NCI-H69 (cell line): Measurements from ENCODE around the gene ATP8B2.
"Not testable (repeated sequence)": the region's sequence is repeated elsewhere in the genome, so short reads cannot be mapped to it uniquely, and the experiment has no call there.

ENCODE experiments used
- DNase-seq: peaks from one replicate; lab custom pipeline; 2025; lab: John Stamatoyannopoulos, UW

ATP8B2 gene

DNA sequence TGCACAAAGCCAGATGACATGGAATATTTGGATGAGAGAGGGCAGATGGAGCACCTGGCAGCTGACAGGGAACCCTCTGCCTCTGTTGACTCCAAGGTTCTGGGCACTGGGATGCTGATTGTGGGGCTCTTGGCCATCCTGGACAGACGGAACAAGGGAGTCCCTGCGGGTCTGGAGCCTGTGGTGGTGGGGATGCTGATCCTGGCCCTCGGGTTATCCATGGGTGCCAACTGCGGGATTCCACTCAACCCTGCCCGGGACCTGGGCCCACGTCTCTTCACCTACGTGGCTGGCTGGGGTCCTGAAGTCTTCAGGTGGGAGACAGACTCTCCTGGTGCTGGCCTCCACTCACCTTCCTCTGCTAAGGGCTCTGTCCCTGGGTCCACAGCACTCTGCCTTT lies 1.8 kb upstream of the ATP8B2 start:
- no peak for DNase-seq

DNA sequence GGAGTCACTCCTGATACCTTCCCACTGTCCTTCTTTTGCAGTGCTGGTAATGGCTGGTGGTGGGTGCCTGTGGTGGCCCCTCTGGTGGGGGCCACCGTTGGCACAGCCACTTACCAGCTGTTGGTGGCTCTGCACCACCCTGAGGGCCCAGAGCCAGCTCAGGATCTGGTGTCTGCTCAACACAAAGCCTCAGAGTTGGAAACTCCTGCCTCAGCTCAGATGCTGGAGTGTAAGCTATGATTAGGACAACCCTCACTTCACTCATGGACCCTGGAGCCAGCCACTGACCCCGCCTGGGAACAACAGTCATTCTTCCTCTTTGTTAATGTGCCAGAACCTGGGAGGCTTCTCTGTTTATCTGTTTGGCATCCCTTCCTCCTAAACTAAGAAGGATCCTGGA lies 1.1 kb upstream of the ATP8B2 start:
- DNase-seq, result no peak

- DNase-seq, result peak; percentile 71
These were observed 539 bp downstream of the ATP8B2 start for GRCh38 chr1:154325583-154326545.

DNA sequence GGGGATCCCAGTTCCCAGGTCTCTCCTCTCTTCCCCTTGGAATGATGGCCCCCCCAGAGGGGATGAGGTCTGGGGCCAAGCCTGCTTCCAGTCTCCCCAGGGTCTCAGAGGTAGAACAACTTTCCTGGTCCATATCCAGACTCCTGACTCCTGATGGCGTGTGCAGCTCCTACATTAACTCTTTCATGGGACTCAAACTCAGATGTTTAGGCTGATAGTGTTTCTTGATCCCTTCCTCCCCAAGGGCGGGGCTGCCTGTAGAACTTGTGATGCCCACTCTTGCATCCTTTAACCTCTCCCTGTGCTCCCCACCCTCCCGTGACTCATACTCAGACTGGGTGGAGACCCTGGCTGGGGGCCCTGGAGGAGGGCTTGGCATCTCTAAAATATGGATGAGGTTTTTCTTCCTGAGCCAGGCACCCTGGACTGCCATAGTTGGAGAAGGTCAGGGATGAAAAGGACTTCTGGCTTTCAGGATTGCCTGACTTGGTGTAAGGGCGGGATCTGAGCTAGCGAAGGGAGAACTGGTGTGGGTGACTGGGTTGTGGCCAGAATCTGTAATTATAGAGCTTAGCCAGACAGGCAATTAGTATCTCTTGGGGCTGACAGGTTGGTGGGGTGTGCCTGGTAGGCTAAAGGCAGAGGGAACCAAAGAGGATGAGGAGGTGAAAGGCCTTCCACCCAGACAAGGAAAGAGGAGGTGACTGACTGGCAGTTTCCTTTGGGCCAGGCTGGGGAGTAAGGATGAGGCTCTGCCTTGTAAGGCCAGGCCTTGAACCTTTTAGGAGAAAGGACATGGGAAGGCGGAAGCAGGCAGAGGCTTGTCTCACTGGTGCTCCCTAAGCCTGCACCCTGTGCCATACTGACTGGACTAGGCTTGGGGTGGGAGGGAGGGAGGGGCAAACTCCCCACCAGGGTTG lies 1.5 kb downstream of the ATP8B2 start:
- DNase-seq, result peak; percentile 84

GRCh38 chr1:154327466-154328317 lies 2.4 kb downstream of the ATP8B2 start:
- DNase-seq, result peak; percentile 82

DNA sequence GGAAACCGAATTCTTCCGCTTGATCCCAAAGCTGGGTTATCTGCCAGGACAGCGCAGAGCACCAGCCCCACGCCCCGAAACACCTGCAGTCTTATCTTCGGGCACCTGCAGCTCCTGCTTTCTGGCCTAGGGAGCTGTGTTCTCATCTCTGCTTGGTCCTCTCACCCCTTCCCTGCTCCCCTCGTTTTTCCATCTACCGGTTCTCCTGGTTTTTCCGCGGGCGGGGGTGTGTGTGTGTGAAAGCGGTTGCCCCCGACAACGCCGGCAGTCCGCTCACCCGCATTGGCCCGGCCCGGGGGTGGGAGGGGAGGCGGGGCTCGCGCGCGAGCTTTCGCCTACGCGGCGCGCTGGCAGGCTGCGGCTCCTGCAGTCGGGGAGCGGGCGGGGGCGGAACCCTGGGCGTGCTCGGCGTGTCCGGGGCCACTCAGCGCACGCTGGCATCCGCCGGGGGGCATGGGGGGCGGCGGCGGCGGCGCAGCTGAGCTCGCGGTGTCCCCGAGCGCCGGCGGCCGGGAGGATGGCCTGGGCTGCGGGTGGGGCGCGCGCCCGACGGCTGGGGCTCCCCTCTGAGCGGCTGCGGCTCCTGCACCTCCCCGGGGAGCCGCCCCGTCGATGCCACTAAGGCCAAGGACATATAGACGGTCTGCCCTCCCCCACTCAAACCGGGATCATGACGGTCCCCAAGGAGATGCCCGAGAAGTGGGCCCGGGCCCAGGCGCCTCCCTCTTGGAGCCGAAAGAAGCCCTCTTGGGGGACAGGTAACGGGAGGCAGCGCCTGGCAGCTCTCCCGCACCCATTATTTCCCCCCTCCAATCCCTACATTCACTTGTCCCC lies 3.2 kb downstream of the ATP8B2 start:
- peak; percentile 93 for DNase-seq

- peak; percentile 40 for DNase-seq
These were observed 3.8 kb downstream of the ATP8B2 start for GRCh38 chr1:154329152-154329521.

- DNase-seq, result peak; percentile 53
These were observed 4.3 kb downstream of the ATP8B2 start for GRCh38 chr1:154329551-154330131.

GRCh38 chr1:154330669-154331068 lies 5.3 kb downstream of the ATP8B2 start:
- DNase-seq, result no peak

- no peak for DNase-seq
These were observed 9.0 kb downstream of the ATP8B2 start for GRCh38 chr1:154334079-154335024.

DNA sequence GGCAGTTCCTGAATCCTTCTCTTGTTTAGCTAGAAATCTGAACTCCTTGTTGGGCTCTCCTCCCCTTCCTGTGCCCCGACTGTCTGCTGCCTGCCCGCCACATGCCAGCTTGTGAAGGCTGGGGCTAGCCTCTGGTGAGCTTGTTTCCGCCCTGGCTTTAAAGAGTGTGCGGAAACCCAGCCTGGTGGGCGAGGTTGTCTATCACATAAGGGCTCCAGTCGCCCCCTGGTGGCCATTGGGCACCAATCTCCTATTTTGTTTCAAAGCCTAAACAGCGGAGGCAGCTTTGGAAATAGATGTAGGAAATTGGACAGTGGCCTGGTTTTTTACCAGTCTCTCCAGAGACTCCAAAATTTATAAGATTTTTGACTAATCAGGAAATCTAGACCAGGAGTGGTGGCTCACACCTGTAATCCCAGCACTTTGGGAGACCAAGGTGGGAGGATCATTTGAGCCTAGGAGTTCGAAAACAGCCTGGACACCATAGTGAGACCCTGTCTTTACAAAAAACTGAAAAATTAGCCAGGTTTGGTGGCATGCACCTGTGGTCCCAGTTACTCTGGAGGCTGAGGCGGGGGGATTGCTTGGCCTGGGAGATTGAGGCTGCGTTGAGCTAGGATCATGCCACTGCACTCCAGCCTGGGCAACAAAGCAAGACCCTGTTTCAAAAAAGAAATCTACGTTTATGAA lies 9.8 kb downstream of the ATP8B2 start:
- peak; percentile 84 for DNase-seq

DNA sequence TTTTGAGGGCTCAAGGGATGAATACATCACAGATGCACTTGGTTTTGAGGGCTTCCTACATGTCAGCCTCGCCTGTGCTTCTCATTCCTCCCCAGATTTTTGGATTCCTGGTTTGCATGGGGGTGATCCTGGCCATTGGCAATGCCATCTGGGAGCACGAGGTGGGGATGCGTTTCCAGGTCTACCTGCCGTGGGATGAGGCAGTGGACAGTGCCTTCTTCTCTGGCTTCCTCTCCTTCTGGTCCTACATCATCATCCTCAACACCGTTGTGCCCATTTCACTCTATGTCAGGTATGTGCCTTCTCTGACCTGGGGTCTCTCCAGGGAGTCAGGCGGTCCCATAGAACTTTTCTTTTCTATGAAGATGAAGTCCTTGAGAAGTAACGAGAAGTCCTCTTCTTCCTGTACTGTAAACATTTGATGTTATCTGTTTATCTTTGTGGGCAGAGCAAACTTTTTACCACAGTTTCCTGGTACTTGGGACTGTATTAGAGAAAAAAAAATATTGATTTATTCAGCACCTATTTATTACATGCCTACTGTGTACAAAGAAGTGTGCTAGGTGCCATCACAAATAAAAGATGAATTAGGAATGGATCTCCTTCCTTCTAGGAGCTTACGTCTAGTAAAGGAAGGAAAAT lies 12.0 kb downstream of the ATP8B2 start:
- DNase-seq, result no peak

- no peak for DNase-seq
These were observed 13.6 kb downstream of the ATP8B2 start for GRCh38 chr1:154338875-154339274.

DNA sequence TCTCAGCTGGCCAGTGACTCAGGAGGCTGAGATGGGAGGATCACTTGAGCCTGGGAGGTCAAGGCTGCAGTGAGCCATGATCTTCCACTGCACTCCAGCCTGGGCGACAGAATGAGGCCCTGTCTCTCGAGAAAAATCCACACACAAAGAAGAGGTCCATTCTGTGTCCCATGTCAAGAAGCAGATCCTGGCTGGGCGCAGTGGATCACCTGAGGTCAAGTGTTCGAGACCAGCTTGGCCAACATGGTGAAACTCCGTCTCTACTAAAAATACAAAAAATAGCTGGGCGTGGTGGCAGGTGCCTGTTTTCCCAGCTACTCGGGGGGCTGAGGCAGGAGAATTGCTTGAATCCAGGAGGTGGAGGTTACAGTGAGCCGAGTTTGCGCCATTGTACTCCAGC lies 16.0 kb downstream of the ATP8B2 start:
- DNase-seq, result not testable (repeated sequence)

DNA sequence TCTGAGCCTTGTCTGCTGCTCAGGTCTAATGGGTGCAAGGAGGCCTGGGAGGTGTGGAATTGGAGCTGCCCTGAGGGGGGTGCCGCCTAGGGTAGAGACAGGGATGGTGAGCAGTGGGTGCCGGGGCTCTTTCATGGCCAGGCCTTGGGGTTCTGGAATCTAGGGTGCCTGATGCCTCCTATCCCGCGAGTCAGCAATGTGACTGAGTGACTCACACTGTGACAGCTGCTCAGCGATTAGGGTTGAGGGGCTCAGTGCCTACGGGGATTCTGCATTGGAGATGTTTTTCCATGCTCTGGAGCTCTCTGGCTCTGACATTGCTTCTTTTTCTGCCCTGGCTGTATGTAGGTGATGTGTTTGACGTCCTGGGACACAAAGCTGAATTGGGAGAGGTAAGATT lies 16.8 kb downstream of the ATP8B2 start:
- DNase-seq, result no peak

GRCh38 chr1:154342836-154343472 lies 17.6 kb downstream of the ATP8B2 start:
- DNase-seq, result no peak

GRCh38 chr1:154344977-154345837 lies 19.9 kb downstream of the ATP8B2 start:
- DNase-seq, result peak; percentile 40
